ENCODE results near the gene DERA.
"Not testable (repeated sequence)": the region's sequence is repeated elsewhere in the genome, so short reads cannot be mapped to it uniquely, and the experiment has no call there.

DERA gene

GRCh38 chr12:15904378-15904920, 6.7 kb upstream of the DERA start:
- Histone ChIP-seq H3K27me3 (ENCODE audit: insufficient read depth, low read length) (no peaks in the 10 kb centered on the region), H3K36me3 (ENCODE audit: insufficient read depth, low read length) (peaks cover 47% of the 10 kb centered on the region), H3K79me2 (ENCODE audit: control insufficient read depth, insufficient read depth, low read length, unreplicated experiment) (no peaks in the 10 kb centered on the region), H3K4me3 (ENCODE audit: low read depth, low read length) (no peak overlapping the region), H3K4me1 (ENCODE audit: control insufficient read depth, insufficient read depth, low read length, unreplicated experiment) (no peaks in the 10 kb centered on the region), H2AFZ (ENCODE audit: low read length, unreplicated experiment) (no peak overlapping the region), H3K27ac (ENCODE audit: low read depth, low read length) (no peak overlapping the region)

GRCh38 chr12:15910468-15910863, 666 bp upstream of the DERA start:
- Histone ChIP-seq H3K4me3 (ENCODE audit: low read depth, low read length) (peak overlapping the region; percentile 97), H3K4me1 (ENCODE audit: control insufficient read depth, insufficient read depth, low read length, unreplicated experiment) (peaks cover 22% of the 10 kb centered on the region), H3K27ac (ENCODE audit: low read depth, low read length) (peak overlapping the region; percentile 10; the same call in 1 of the 2 replicates)

GRCh38 chr12:15911931-15912330, 799 bp downstream of the DERA start:
- peaks cover 38% of the 10 kb centered on the region for H3K79me2 ChIP-seq (ENCODE audit: control insufficient read depth, insufficient read depth, low read length, unreplicated experiment)
- not testable (repeated sequence) for H2AFZ ChIP-seq (ENCODE audit: low read length, unreplicated experiment); H3K36me3 ChIP-seq (ENCODE audit: insufficient read depth, low read length); H3K27me3 ChIP-seq (ENCODE audit: insufficient read depth, low read length)
- H3K27ac ChIP-seq (ENCODE audit: low read depth, low read length) = peak overlapping the region; percentile 84
- peaks cover 22% of the 10 kb centered on the region for H3K4me1 ChIP-seq (ENCODE audit: control insufficient read depth, insufficient read depth, low read length, unreplicated experiment)
- peak overlapping the region; percentile 97 for H3K4me3 ChIP-seq (ENCODE audit: low read depth, low read length)

More at GRCh38 chr12:15910468-15910863, 666 bp upstream of the DERA start:
- Histone ChIP-seq H3K36me3 (ENCODE audit: insufficient read depth, low read length) (0 out of 2 replicates have a peak, but pooled peaks cover under 1% of the 10 kb centered on the region), H2AFZ (ENCODE audit: low read length, unreplicated experiment) (peak overlapping the region; percentile 83), H3K79me2 (ENCODE audit: control insufficient read depth, insufficient read depth, low read length, unreplicated experiment) (peaks cover 27% of the 10 kb centered on the region), H3K27me3 (ENCODE audit: insufficient read depth, low read length) (no peaks in the 10 kb centered on the region)

GRCh38 chr12:15914131-15914530, 3.0 kb downstream of the DERA start:
- not testable (repeated sequence) for H2AFZ ChIP-seq (ENCODE audit: low read length, unreplicated experiment); H3K36me3 ChIP-seq (ENCODE audit: insufficient read depth, low read length); H3K27me3 ChIP-seq (ENCODE audit: insufficient read depth, low read length); H3K4me3 ChIP-seq (ENCODE audit: low read depth, low read length); H3K27ac ChIP-seq (ENCODE audit: low read depth, low read length)
- Histone ChIP-seq H3K4me1 (ENCODE audit: control insufficient read depth, insufficient read depth, low read length, unreplicated experiment) (peaks cover 22% of the 10 kb centered on the region), H3K79me2 (ENCODE audit: control insufficient read depth, insufficient read depth, low read length, unreplicated experiment) (peaks cover 50% of the 10 kb centered on the region)

GRCh38 chr12:15918066-15918465, 6.9 kb downstream of the DERA start:
- Histone ChIP-seq H3K27me3 (ENCODE audit: insufficient read depth, low read length) (no peaks in the 10 kb centered on the region), H3K4me1 (ENCODE audit: control insufficient read depth, insufficient read depth, low read length, unreplicated experiment) (peaks cover 5% of the 10 kb centered on the region), H3K79me2 (ENCODE audit: control insufficient read depth, insufficient read depth, low read length, unreplicated experiment) (peaks cover 59% of the 10 kb centered on the region), H2AFZ (ENCODE audit: low read length, unreplicated experiment) (no peak overlapping the region), H3K4me3 (ENCODE audit: low read depth, low read length) (no peak overlapping the region), H3K27ac (ENCODE audit: low read depth, low read length) (no peak overlapping the region), H3K36me3 (ENCODE audit: insufficient read depth, low read length) (peaks cover 3% of the 10 kb centered on the region)

GRCh38 chr12:15919418-15919817, 8.3 kb downstream of the DERA start:
- peaks cover 3% of the 10 kb centered on the region for H3K36me3 ChIP-seq (ENCODE audit: insufficient read depth, low read length)
- no peak overlapping the region for H3K27ac ChIP-seq (ENCODE audit: low read depth, low read length)
- peaks cover 59% of the 10 kb centered on the region for H3K79me2 ChIP-seq (ENCODE audit: control insufficient read depth, insufficient read depth, low read length, unreplicated experiment)
- H3K27me3 ChIP-seq (ENCODE audit: insufficient read depth, low read length) = no peaks in the 10 kb centered on the region
- H2AFZ ChIP-seq (ENCODE audit: low read length, unreplicated experiment) = no peak overlapping the region
- H3K4me3 ChIP-seq (ENCODE audit: low read depth, low read length) = no peak overlapping the region
- no peaks in the 10 kb centered on the region for H3K4me1 ChIP-seq (ENCODE audit: control insufficient read depth, insufficient read depth, low read length, unreplicated experiment)

GRCh38 chr12:15924956-15925355, 13.8 kb downstream of the DERA start:
- Histone ChIP-seq H3K4me3 (ENCODE audit: low read depth, low read length) (no peak overlapping the region), H2AFZ (ENCODE audit: low read length, unreplicated experiment) (no peak overlapping the region), H3K4me1 (ENCODE audit: control insufficient read depth, insufficient read depth, low read length, unreplicated experiment) (peaks cover 33% of the 10 kb centered on the region), H3K27ac (ENCODE audit: low read depth, low read length) (no peak overlapping the region), H3K36me3 (ENCODE audit: insufficient read depth, low read length) (no peaks in the 10 kb centered on the region), H3K27me3 (ENCODE audit: insufficient read depth, low read length) (no peaks in the 10 kb centered on the region), H3K79me2 (ENCODE audit: control insufficient read depth, insufficient read depth, low read length, unreplicated experiment) (peaks cover 59% of the 10 kb centered on the region)

- Histone ChIP-seq H3K79me2 (ENCODE audit: control insufficient read depth, insufficient read depth, low read length, unreplicated experiment) (peaks cover 69% of the 10 kb centered on the region), H3K4me3 (ENCODE audit: low read depth, low read length) (peak overlapping the region; percentile 57), H3K36me3 (ENCODE audit: insufficient read depth, low read length) (peaks cover 5% of the 10 kb centered on the region), H3K27ac (ENCODE audit: low read depth, low read length) (peak overlapping the region; percentile 67), H2AFZ (ENCODE audit: low read length, unreplicated experiment) (no peak overlapping the region), H3K4me1 (ENCODE audit: control insufficient read depth, insufficient read depth, low read length, unreplicated experiment) (peaks cover 55% of the 10 kb centered on the region), H3K27me3 (ENCODE audit: insufficient read depth, low read length) (no peaks in the 10 kb centered on the region)
Measured at GRCh38 chr12:15928346-15928745, 17.2 kb downstream of the DERA start.

GRCh38 chr12:15928870-15929571, 17.9 kb downstream of the DERA start:
- H3K79me2 ChIP-seq (ENCODE audit: control insufficient read depth, insufficient read depth, low read length, unreplicated experiment) = peaks cover 69% of the 10 kb centered on the region
- H3K36me3 ChIP-seq (ENCODE audit: insufficient read depth, low read length) = peaks cover 5% of the 10 kb centered on the region
- peaks cover 55% of the 10 kb centered on the region for H3K4me1 ChIP-seq (ENCODE audit: control insufficient read depth, insufficient read depth, low read length, unreplicated experiment)

GRCh38 chr12:15931590-15932053, 20.5 kb downstream of the DERA start:
- Histone ChIP-seq H3K27me3 (ENCODE audit: insufficient read depth, low read length) (no peaks in the 10 kb centered on the region), H3K36me3 (ENCODE audit: insufficient read depth, low read length) (peaks cover 5% of the 10 kb centered on the region), H2AFZ (ENCODE audit: low read length, unreplicated experiment) (no peak overlapping the region), H3K4me1 (ENCODE audit: control insufficient read depth, insufficient read depth, low read length, unreplicated experiment) (peaks cover 54% of the 10 kb centered on the region), H3K4me3 (ENCODE audit: low read depth, low read length) (no peak overlapping the region), H3K27ac (ENCODE audit: low read depth, low read length) (no peak overlapping the region), H3K79me2 (ENCODE audit: control insufficient read depth, insufficient read depth, low read length, unreplicated experiment) (peaks cover 76% of the 10 kb centered on the region)

More at GRCh38 chr12:15928870-15929571, 17.9 kb downstream of the DERA start:
- Histone ChIP-seq H3K4me3 (ENCODE audit: low read depth, low read length) (peak overlapping the region; percentile 57), H2AFZ (ENCODE audit: low read length, unreplicated experiment) (no peak overlapping the region), H3K27me3 (ENCODE audit: insufficient read depth, low read length) (no peaks in the 10 kb centered on the region), H3K27ac (ENCODE audit: low read depth, low read length) (peak overlapping the region; percentile 67)

GRCh38 chr12:15932327-15932726, 21.2 kb downstream of the DERA start:
- H3K27me3 ChIP-seq (ENCODE audit: insufficient read depth, low read length) = no peaks in the 10 kb centered on the region
- H2AFZ ChIP-seq (ENCODE audit: low read length, unreplicated experiment) = no peak overlapping the region
- H3K4me3 ChIP-seq (ENCODE audit: low read depth, low read length) = no peak overlapping the region
- H3K36me3 ChIP-seq (ENCODE audit: insufficient read depth, low read length) = peaks cover 5% of the 10 kb centered on the region
- peaks cover 74% of the 10 kb centered on the region for H3K79me2 ChIP-seq (ENCODE audit: control insufficient read depth, insufficient read depth, low read length, unreplicated experiment)
- H3K27ac ChIP-seq (ENCODE audit: low read depth, low read length) = no peak overlapping the region
- peaks cover 47% of the 10 kb centered on the region for H3K4me1 ChIP-seq (ENCODE audit: control insufficient read depth, insufficient read depth, low read length, unreplicated experiment)
